Endothelial cell of umbilical vein (primary cell): Measurements from ENCODE around the gene DENND1B. TPM values are rescaled to one million over a fixed set of nuclear protein-coding genes. Genes with fewer than 3 reads are reported as not detected.

ENCODE experiments used
- BruUV-seq: library from RNA; stranded (reverse); fragments of 400-500 nt; replicated peaks from 2 replicates; lab custom pipeline; 2021; lab: Mats Ljungman, UMichigan
- CTCF ChIA-PET: fragments of 300-600, 350-600 bp; sonication (Branson Sonifier 250); formaldehyde crosslinking; loops from one replicate; lab custom pipeline; 2021; ENCODE audit warnings: antibody characterized with exemption, inconsistent platforms; lab: Charles Lee
- POLR2A ChIA-PET: fragments of 300-600, 350-600 bp; sonication (Branson Sonifier 250); formaldehyde crosslinking; loops from one replicate; lab custom pipeline; 2021; ENCODE audit warnings: antibody characterized with exemption, inconsistent platforms; lab: Charles Lee
- DNase-seq: peaks from one replicate; pipeline ENCODE4 v3.0.0-alpha.2; 2011; ENCODE audit warnings: low read depth, low spot score
- FAIRE-seq: peaks from 2 replicates; lab custom pipeline; 2011; peaks lifted over from hg19 to GRCh38; lab: Jason Lieb, UNC
- H2AFZ ChIP-seq: 2 replicates; pipeline ENCODE4 v1.6.0; 2012; ENCODE audit warnings: low read depth, low read length, control low read depth, inconsistent platforms
- H3K27ac ChIP-seq: 2 replicates; pipeline ENCODE4 v1.5.1; 2011; ENCODE audit warnings: low read depth, mild to moderate bottlenecking, control low read depth, low read length, moderate library complexity; ENCODE audit not compliant: insufficient read depth
- H3K27me3 ChIP-seq, 2 experiments: 2 replicates each; pipeline versions ENCODE4 v1.6.0 to v1.6.1; 2011; ENCODE audit warnings: low read length in 2 of 2, mixed read lengths in 1 of 2; ENCODE audit not compliant: control insufficient read depth in 2 of 2, insufficient read depth in 2 of 2
- H3K36me3 ChIP-seq, 2 experiments: 2 replicates in 1 of 2; 3 replicates in 1 of 2; pipeline ENCODE4 v1.5.1; 2011; ENCODE audit warnings: low read length in 2 of 2, mild to moderate bottlenecking in 1 of 2, moderate library complexity in 1 of 2; ENCODE audit not compliant: control insufficient read depth in 2 of 2, insufficient read depth in 2 of 2; ENCODE audit errors: extremely low read depth in 1 of 2
- H3K4me1 ChIP-seq: 3 replicates; pipeline ENCODE4 v1.5.1; 2011; ENCODE audit warnings: mild to moderate bottlenecking, low read length; ENCODE audit not compliant: control insufficient read depth, insufficient read depth; ENCODE audit errors: extremely low read depth
- H3K4me2 ChIP-seq: 2 replicates; pipeline ENCODE4 v1.6.1; 2011; ENCODE audit warnings: low read length, control low read depth, mixed read lengths; ENCODE audit not compliant: insufficient read depth
- H3K4me3 ChIP-seq, 3 experiments: fragments of 200-600 bp in 1 of 3; sonication (generic), shearing (Covaris generic) in 1 of 3; replicated peaks in 1 of 3; 2 replicates each; pipeline ENCODE4 v1.5.1; 2011 to 2016; ENCODE audit warnings: control low read depth in 3 of 3, low read length in 3 of 3, mild to moderate bottlenecking in 2 of 3, inconsistent platforms in 1 of 3, low read depth in 1 of 3, moderate library complexity in 1 of 3; ENCODE audit not compliant: insufficient read depth in 1 of 3
- H3K79me2 ChIP-seq: 2 replicates; pipeline ENCODE4 v1.6.0; 2012; ENCODE audit warnings: low read length, inconsistent platforms; ENCODE audit not compliant: control insufficient read depth, insufficient read depth
- H3K9ac ChIP-seq: replicated peaks from 2 replicates; pipeline ENCODE3; 2011; ENCODE audit warnings: low read length, control low read depth; ENCODE audit not compliant: insufficient read depth; ENCODE audit errors: extremely low read depth
- H3K9me1 ChIP-seq: replicated peaks from 3 replicates; pipeline ENCODE4 v1.6.0; 2011; ENCODE audit warnings: mild to moderate bottlenecking, low read length; ENCODE audit not compliant: control insufficient read depth, insufficient read depth; ENCODE audit errors: extremely low read depth
- H3K9me3 ChIP-seq: replicated peaks from 2 replicates; pipeline ENCODE4 v1.5.1; 2012; ENCODE audit warnings: low read length, inconsistent platforms; ENCODE audit not compliant: control insufficient read depth, insufficient read depth
- H4K20me1 ChIP-seq: replicated peaks from 2 replicates; pipeline ENCODE3; 2011; ENCODE audit warnings: mild to moderate bottlenecking, low read length; ENCODE audit not compliant: control insufficient read depth, insufficient read depth; ENCODE audit errors: extremely low read depth
- CTCF ChIP-seq, 2 donors: IDR thresholded peaks; 1 replicate in 1 of 2; 2 replicates in 1 of 2; pipeline ENCODE4 v1.5.1; 2011; ENCODE audit warnings: low read length in 2 of 2, mild to moderate bottlenecking in 2 of 2, moderate library complexity in 2 of 2, control low read depth in 1 of 2, inconsistent platforms in 1 of 2, low read depth in 1 of 2; ENCODE audit not compliant: insufficient read depth in 1 of 2; ENCODE audit errors: extremely low read depth in 1 of 2
- EZH2 ChIP-seq: IDR thresholded peaks from 2 replicates; pipeline ENCODE4 v1.6.1; 2012; ENCODE audit warnings: borderline replicate concordance, low read depth, mild to moderate bottlenecking, moderate library complexity, low read length, inconsistent platforms; ENCODE audit not compliant: severe bottlenecking
- FOS ChIP-seq: IDR thresholded peaks from 2 replicates; pipeline ENCODE4 v1.6.1; 2011; ENCODE audit warnings: mild to moderate bottlenecking, low read length, moderate library complexity, borderline replicate concordance; ENCODE audit not compliant: insufficient read depth
- GATA2 ChIP-seq: IDR thresholded peaks from 2 replicates; pipeline ENCODE4 v1.7.0; 2011; ENCODE audit warnings: low read depth, mild to moderate bottlenecking, moderate library complexity, mixed read lengths, low read length; ENCODE audit not compliant: insufficient read length, insufficient read depth
- JUN ChIP-seq: IDR thresholded peaks from 2 replicates; pipeline ENCODE4 v1.6.1; 2011; ENCODE audit warnings: borderline replicate concordance, low read depth; ENCODE audit not compliant: insufficient read length, insufficient read depth
- MAX ChIP-seq: IDR thresholded peaks from 2 replicates; pipeline ENCODE4 v1.6.1; 2011; ENCODE audit not compliant: insufficient read depth, insufficient read length
- MYC ChIP-seq: IDR thresholded peaks from one replicate; pipeline ENCODE4 v1.6.1; 2011; ENCODE audit warnings: mild to moderate bottlenecking, low read depth, low read length
- POLR2A ChIP-seq: IDR thresholded peaks from 2 replicates; pipeline ENCODE4 v1.6.1; 2012; ENCODE audit warnings: low read depth, mild to moderate bottlenecking, control low read depth, low read length
- POLR2AphosphoS5 ChIP-seq: IDR thresholded peaks from 2 replicates; pipeline ENCODE4 v1.6.1; 2012; ENCODE audit warnings: low read depth, mild to moderate bottlenecking, control low read depth, low read length, moderate library complexity; ENCODE audit not compliant: insufficient read depth
- dilution Hi-C: fragments of 300-500 bp; cut with MboI; formaldehyde crosslinking; loops from one replicate; pipeline ENCODE4 v1.15.0; 2019; ENCODE audit warnings: low sequenced_read_pairs; ENCODE audit not compliant: extremely low pct_ligation_motif_present
- intact Hi-C: fragments of 100-400 bp; cut with micrococcal nuclease; formaldehyde crosslinking; loops from one replicate; pipeline ENCODE4 v1.10.0; 2022
- polyA plus RNA-seq, 4 experiments: library from polyadenylated mRNA; depleted of rRNA in 3 of 4; stranded (reverse) in 3 of 4; unstranded in 1 of 4; fragments of >200 nt; gene quantifications; 2 replicates each; pipeline versions ENCODE4 v1.2.1 to v1.2.3, GENCODE V29; 2011 to 2012; ENCODE audit warnings: missing spikeins in 1 of 4
- total RNA-seq: library from RNA; stranded (reverse); gene quantifications from 2 replicates; pipeline ENCODE4 v1.2.3, GENCODE V29; 2021

Gene DENND1B
- total and polyA plus RNA-seq, 2 donors (not counting 3 experiments of a cell fraction or from before 2014, with no cell fraction given) = 0.97 to 3.3 TPM

- CTCF ChIA-PET = interaction anchor here (0.6 to 1.6 kb wide), 5 partner anchors 10 to 292 kb away, joined by 3 to 4 read pairs (median 3); no protein-coding TSS in a partner anchor
- H3K27me3 ChIP-seq = no peaks in the 10 kb centered on the region
- H3K9me1 ChIP-seq = no peaks in the 10 kb centered on the region
- TF ChIP-seq FOS (no peak), EZH2 (no peak), GATA2 (no peak), JUN (no peak), MAX (no peak), POLR2AphosphoS5 (no peak), POLR2A (no peak), MYC (no peak), CTCF (IDR thresholded peaks at IDR 0.05; ENCODE audit: extremely low read depth in 1 of 2, insufficient read depth in 1 of 2, low read depth in 1 of 2, low read length in 2 of 2) (no peak)
- BruUV-seq = no TSS peak
- H2AFZ ChIP-seq = no peak overlapping the region
- H3K27ac ChIP-seq = no peak overlapping the region
- H3K4me2 ChIP-seq = no peak overlapping the region
- no peaks in the 10 kb centered on the region for H4K20me1 ChIP-seq
- intact Hi-C loops = no loop called here
- H3K4me1 ChIP-seq = no peaks in the 10 kb centered on the region
- no peak overlapping the region for H3K9ac ChIP-seq
- no peaks in the 10 kb centered on the region for H3K9me3 ChIP-seq
- H3K36me3 ChIP-seq = no peaks in the 10 kb centered on the region
- DNase-seq (no peak), FAIRE-seq (no peak)
- H3K4me3 ChIP-seq = no peak overlapping the region
- POLR2A ChIA-PET = no interaction called here
- no peaks in the 10 kb centered on the region for H3K79me2 ChIP-seq
- dilution Hi-C loops = no loop called here
These were observed 38.6 kb downstream of the DENND1B start for GRCh38 chr1:197736685-197737084.
